Stimulated activated CD4-positive, alpha-beta T cell treated with anti-CD3 and anti-CD28 coated beads, Interleukin-15, amount 100 ng/mL, for 1 hour (primary cell): Measurements from ENCODE around the gene CA11.

Experiments used
- DNase-seq, 2 donors: peaks; one replicate each; pipeline ENCODE4 v3.0.0-alpha.2; 2020; ENCODE audit warnings: low read depth in 1 of 2, low spot score in 1 of 2

CA11 gene

GRCh38 chr19:48614436-48615230, 31.4 kb downstream of the CA11 start, which contains the start of gene FAM83E:
Gene FAM83E, minus strand, starts transcription at chr19:48615076. Its CDS starts 1,704 bp downstream, at chr19:48613372.
- DNase-seq: no peak

- DNase-seq: no peak
Observed at GRCh38 chr19:48613852-48614435, 32.0 kb downstream of the CA11 start.

- no peak for DNase-seq
Observed at GRCh38 chr19:48613024-48613851, 32.7 kb downstream of the CA11 start.

- DNase-seq: no peak
Observed at GRCh38 chr19:48611872-48612271, 34.1 kb downstream of the CA11 start.

GRCh38 chr19:48609571-48610108, 36.3 kb downstream of the CA11 start:
- DNase-seq: no peak

- peak; percentile 26 to 32 for DNase-seq
Observed at GRCh38 chr19:48608798-48609263, 37.2 kb downstream of the CA11 start.

- no peak for DNase-seq
Observed at GRCh38 chr19:48607359-48607755, 38.6 kb downstream of the CA11 start.

GRCh38 chr19:48606463-48607358, 39.3 kb downstream of the CA11 start, which contains the start of gene SPACA4:
Gene SPACA4, plus strand, starts transcription at chr19:48606742. Its CDS starts 237 bp downstream, at chr19:48606979.
- DNase-seq: no peak

GRCh38 chr19:48603850-48604249, 42.1 kb downstream of the CA11 start:
- no peak for DNase-seq

- DNase-seq: no peak
Observed at GRCh38 chr19:48603449-48603848, 42.5 kb downstream of the CA11 start.

GRCh38 chr19:48603001-48603400, 43.0 kb downstream of the CA11 start:
- no peak for DNase-seq

- DNase-seq: no peak
Observed at GRCh38 chr19:48600679-48601417, 45.1 kb downstream of the CA11 start.

GRCh38 chr19:48598996-48599700, 46.8 kb downstream of the CA11 start:
- DNase-seq: no peak

GRCh38 chr19:48596679-48597465, 49.1 kb downstream of the CA11 start:
- DNase-seq: no peak

GRCh38 chr19:48596237-48596636, 49.8 kb downstream of the CA11 start:
- DNase-seq: no peak

GRCh38 chr19:48595833-48596232, 50.2 kb downstream of the CA11 start:
- no peak for DNase-seq

GRCh38 chr19:48595171-48595570, 50.8 kb downstream of the CA11 start:
- no peak for DNase-seq

- DNase-seq: no peak
Observed at GRCh38 chr19:48591021-48591420, 55.0 kb downstream of the CA11 start.
